RPMI8226 (cell line): ENCODE data around the gene PDGFB.

Source experiments
- DNase-seq: peaks from one replicate; pipeline ENCODE4 v3.0.0-alpha.2; 2015

Gene PDGFB

GRCh38 chr22:39276440-39277141 is 31.8 kb upstream of the PDGFB start:
- no peak for DNase-seq

- DNase-seq = peak; percentile 82
Measured at GRCh38 chr22:39275814-39276439, 31.1 kb upstream of the PDGFB start.

GRCh38 chr22:39273950-39274887 is 29.4 kb upstream of the PDGFB start:
- no peak for DNase-seq

- no peak for DNase-seq
Measured at GRCh38 chr22:39270792-39271191, 26.0 kb upstream of the PDGFB start.

GRCh38 chr22:39270280-39270679 is 25.5 kb upstream of the PDGFB start:
- no peak for DNase-seq

GRCh38 chr22:39269095-39269790 is 24.5 kb upstream of the PDGFB start:
- DNase-seq = no peak

GRCh38 chr22:39268645-39269044 is 23.9 kb upstream of the PDGFB start:
- DNase-seq = no peak

- no peak for DNase-seq
Measured at GRCh38 chr22:39267974-39268373, 23.2 kb upstream of the PDGFB start.

GRCh38 chr22:39266398-39267030 is 21.7 kb upstream of the PDGFB start:
- DNase-seq = peak; percentile 71

GRCh38 chr22:39265143-39265886 is 20.5 kb upstream of the PDGFB start:
- DNase-seq = no peak

GRCh38 chr22:39264349-39265038 is 19.7 kb upstream of the PDGFB start:
- peak; percentile 17 for DNase-seq

GRCh38 chr22:39263626-39264348 is 19.0 kb upstream of the PDGFB start:
- DNase-seq = no peak

- no peak for DNase-seq
Measured at GRCh38 chr22:39259666-39260065, 14.9 kb upstream of the PDGFB start.

GRCh38 chr22:39257901-39258475 is 13.2 kb upstream of the PDGFB start:
- DNase-seq = no peak

GRCh38 chr22:39256979-39257378 is 12.2 kb upstream of the PDGFB start:
- no peak for DNase-seq

GRCh38 chr22:39256186-39256552 is 11.4 kb upstream of the PDGFB start:
- no peak for DNase-seq

GRCh38 chr22:39255449-39256185 is 10.8 kb upstream of the PDGFB start:
- no peak for DNase-seq

GRCh38 chr22:39254789-39255298 is 10.1 kb upstream of the PDGFB start:
- DNase-seq = no peak

GRCh38 chr22:39254122-39254521 is 9.3 kb upstream of the PDGFB start:
- DNase-seq = no peak
